NCI-H187 treated with DMSO at 0.1 percent for 48 hours (cell line): ENCODE data around the gene PRKCE.

ENCODE experiments used
- DNase-seq: peaks from one replicate; lab custom pipeline; 2025; lab: John Stamatoyannopoulos, UW

Gene PRKCE

GRCh38 chr2:45755585-45756335, 104.3 kb downstream of the PRKCE start:
- no peak for DNase-seq

DNA sequence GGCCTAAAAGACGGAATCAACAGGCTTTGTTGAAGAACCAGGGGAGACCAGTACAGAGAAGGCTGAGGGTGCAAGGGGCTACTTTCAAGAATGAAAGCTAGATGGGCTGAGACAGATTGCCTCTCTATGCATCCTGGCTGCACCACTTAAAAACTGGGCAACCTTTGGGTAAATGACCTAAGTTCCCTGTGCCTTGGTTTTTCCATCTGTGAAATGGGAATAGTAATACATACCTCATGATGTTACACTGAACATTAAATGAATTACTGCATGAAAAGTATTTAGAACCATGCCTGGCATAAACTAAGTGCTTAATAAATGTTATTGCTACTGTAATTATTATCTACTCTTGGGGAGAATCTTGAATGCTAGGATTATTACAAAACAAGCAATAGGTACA, 106.5 kb downstream of the PRKCE start:
- no peak for DNase-seq

- DNase-seq: peak; percentile 14
Measured at GRCh38 chr2:45759310-45759851, 107.9 kb downstream of the PRKCE start.

DNA sequence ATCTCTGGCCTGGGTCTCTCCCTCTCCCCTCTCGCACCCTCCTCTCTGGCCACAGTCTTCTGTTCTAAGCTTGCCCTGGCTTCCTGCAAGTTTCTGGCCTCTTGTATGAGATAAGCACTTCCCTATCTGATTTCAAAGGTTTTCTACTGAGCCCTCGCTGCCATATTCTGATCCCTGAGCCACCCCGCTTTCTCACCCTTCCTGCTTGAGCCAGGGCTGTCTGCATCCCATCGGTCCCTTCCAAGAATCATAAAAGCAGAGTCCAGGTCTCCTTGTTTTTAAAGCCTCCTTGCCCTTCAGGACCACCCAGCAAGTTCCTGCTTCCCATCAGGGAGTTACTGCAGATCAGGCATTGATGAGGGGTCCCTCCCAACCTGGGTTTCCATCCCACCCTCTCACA, 110.2 kb downstream of the PRKCE start:
- DNase-seq: no peak

GRCh38 chr2:45763255-45763654, 111.8 kb downstream of the PRKCE start:
- DNase-seq: no peak

DNA sequence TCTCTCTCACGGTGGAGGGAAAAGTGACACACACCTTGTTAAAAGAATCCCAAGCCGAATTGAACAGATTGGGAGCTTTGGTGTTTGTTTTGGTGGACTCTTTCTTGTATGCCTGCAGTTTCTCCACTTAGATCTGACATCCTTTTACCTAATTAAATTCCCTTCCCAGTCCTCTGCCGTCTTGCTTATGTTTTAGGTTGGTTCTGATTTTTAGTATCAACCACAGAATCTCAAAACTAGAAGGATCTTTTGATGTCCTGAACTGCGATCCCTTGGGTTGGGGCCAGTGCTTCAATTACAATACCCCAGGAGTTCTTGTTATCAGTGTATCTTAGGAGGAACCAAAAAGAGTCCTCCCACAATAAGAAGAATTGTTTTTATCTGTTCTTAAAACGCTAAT, 112.3 kb downstream of the PRKCE start:
- no peak for DNase-seq

- no peak for DNase-seq
Measured at GRCh38 chr2:45765007-45765727, 113.7 kb downstream of the PRKCE start.

DNA sequence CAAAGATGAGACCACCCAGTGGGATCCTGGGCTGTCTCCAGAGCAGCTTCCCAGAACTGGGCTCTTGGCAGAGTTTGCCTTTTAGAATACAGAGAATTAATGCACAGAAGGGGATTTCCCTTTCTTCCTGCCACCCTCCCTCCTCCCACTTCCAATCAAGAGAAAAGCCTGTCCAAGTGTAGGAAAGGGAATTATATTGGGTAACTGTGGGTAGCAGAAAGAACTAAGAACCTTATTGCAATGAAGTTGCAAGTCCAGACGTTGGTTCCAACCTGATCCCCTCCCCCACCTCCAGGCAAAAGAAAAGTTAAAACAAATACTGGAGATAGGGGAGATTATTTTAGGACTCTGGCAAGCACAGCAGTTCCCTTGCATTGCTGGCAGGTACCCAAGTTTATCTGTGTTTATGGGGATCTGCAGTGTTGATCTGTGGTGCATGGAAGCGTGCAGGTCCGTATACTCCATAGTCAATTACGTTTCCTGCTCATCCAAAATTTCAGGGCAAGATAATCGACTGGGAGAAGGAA, 114.3 kb downstream of the PRKCE start:
- DNase-seq: no peak

GRCh38 chr2:45768208-45768607, 116.7 kb downstream of the PRKCE start:
- DNase-seq: no peak

DNA sequence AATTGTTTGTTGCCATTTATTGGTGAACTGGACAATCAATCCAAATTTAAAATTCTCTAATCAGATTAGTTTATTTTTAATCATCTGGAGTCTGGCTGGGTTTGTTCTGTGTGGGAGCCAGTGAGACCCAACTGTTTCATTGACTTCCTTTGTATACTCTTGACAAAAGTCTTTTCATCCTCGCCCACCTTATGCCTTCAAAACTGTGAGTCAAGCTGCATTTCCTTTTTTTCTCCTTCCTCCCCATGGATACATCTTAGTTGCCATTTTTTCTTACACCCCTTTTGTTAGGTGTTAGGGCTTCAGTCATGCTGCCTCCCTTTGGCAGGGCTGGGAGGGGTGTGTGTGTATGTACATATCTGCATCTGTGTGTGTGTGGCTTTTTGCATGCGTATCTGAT, 117.6 kb downstream of the PRKCE start:
- no peak for DNase-seq

GRCh38 chr2:45769854-45770576, 118.5 kb downstream of the PRKCE start:
- DNase-seq: no peak

DNA sequence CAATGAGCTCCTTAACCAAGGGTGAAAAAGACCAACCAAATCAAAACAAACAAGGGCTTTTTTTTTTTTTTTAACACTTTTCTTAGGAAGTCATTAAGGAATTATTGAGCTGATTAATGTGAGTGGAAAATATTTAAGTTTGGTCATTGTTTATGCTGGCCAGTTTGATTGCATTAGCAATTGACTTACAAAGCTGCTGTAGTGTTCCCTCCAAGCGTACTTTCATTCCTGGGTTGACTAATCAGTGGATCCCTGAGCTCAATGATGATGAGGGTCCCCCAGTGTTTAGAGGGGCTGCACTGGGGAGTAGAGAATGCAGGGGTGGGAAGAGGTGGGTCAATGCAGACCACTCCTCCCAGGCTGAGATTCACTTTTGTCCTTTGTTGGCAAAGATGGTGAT, 119.3 kb downstream of the PRKCE start:
- no peak for DNase-seq

DNA sequence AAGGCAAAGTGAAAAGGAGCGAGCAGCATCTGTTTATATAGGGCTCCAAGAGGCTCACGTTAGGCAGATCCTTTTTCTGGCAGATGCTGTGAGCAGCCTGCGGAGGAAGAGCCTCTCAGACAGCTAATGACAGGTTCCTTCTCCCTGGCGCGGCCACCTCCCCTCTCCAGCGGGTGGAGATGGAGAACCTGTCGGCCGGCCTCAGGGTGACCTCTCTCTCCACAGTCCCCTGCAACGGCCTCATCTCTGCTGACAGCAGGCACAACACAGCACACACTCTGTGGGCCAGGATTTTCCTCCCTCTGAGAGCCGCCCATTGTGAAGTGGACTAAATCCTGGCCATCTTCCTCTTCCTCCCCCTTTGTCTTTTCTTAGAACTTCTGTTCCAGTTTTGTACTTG, 119.8 kb downstream of the PRKCE start:
- DNase-seq: no peak

DNA sequence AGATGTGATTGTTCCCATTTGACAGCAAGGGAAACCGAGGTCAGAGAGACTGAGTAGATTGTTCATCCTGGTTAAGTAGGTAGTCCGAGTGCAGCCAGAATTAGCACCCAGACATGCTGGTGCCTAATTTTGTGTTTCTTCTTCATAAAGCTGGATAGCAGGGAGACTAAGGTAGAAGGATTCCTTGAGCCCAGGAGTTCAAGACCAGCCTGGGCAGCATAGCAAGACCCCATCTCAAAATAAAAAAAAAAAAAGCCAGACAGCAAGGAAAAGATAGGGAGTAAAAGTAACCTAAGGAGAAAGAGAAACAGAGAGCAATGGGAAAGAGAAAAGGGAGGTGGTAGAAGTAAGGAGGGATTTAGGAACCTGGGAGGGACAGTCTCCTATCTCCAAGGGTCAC, 120.6 kb downstream of the PRKCE start:
- DNase-seq: no peak

DNA sequence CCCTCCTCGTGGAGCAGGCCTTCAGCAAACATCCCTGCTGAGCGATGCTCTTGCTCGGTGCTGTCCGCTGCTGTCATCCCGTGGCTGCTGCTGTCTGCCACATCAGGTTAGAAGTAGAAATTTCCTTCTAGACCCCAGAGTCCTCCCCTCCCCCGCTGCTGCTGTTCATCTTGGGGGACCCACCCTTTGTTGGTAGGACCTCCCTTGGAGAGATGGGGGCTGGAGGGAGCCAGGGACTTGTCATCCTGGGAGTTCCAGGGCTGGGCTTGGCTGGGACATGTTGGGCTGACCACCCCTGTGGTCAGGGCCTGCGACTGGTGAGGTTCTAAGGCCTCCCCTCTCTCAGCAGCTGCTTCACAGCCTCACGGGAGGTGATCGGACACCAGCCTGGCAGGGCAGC, 122.4 kb downstream of the PRKCE start:
- DNase-seq: no peak

DNA sequence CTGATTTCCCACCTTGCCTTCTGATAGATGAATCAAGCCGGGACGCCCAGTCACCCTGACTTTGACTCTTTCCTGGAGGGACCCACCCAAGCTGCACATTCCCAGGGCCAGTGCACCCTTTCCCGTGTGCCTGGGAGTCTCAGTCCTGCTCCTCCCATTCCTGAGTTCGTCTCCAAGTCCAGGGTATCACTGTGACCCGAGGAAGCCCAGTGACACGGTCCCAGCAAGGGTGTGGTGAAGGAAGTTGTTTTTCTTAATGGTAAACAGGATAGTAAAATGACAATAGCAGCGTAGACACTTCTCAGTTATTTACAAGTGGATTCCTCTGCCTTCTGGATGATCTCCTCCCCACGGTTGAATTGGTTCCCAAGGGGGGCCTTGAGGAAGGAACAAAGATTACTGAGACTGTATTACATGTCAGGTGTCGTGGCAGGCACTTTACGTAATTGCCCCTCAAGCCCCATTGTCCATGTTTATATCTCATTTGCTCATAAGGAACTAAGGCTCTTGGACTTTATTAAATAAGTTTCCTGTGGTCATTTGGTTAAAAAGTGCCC, 123.3 kb downstream of the PRKCE start:
- DNase-seq: peak; percentile 24

- DNase-seq: no peak
Measured at GRCh38 chr2:45776160-45776955, 124.9 kb downstream of the PRKCE start.

- no peak for DNase-seq
Measured at GRCh38 chr2:45777996-45778719, 126.7 kb downstream of the PRKCE start.

- DNase-seq: no peak
Measured at GRCh38 chr2:45778720-45779171, 127.3 kb downstream of the PRKCE start.
